ENCODE data around the gene ESRRG. TPM values are rescaled to one million over a fixed set of nuclear protein-coding genes. Genes with fewer than 3 reads are reported as not detected.

ESRRG gene
- total and polyA plus RNA-seq, 2 of the 8 experiments (the other 6 are each of a cell fraction or from before 2014, with no cell fraction given), result 0.59 to 1.4 TPM

DNA sequence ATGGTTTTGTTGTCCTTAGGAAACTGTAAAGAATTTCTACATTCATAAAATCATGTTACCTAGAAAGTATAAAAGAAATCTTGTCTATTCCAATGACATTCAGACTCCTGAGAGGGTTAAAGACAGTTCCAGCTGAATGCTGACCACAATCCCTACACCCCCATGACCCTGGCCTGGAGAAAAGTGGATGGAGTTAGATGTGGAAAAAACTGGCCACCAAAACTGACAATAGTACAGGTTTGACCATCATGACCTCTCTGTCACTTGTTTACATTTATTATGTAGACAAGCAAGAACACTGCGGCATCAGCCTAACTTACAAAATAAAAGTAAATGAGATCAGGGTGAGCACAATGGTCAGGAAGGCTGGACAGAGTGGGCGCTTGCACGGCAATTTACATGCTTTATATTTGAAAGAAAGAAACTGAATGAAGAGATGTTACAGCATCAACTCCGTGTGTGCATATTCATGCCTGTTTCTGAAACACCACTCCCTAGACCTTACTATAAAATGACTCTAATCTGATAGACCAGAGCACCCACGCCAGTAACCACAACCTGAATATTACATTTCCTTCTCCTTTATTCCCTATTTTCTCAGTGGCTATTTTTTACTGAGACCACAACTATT lies 116.0 kb downstream of the ESRRG start:
- H2BK12ac ChIP-seq (ENCODE audit: low read depth, low read length), result no peak overlapping the region
- H3K9ac ChIP-seq (replicated peaks in 1 of 4; ENCODE audit: extremely low read depth in 1 of 4, low read depth in 3 of 4, low read length in 3 of 4), result no peak overlapping the region
- no peaks in the 10 kb centered on the region for H3K79me1 ChIP-seq (ENCODE audit: low read depth, low read length)
- ChIA-PET CTCF (ENCODE audit: partially characterized antibody) (no interaction called here), POLR2A (ENCODE audit: partially characterized antibody) (no interaction called here)
- H3K56ac ChIP-seq (replicated peaks; ENCODE audit: insufficient read length, low read depth, low read length), result no peak overlapping the region
- no peak overlapping the region for H3K4me2 ChIP-seq (ENCODE audit: insufficient read depth in 1 of 2, low read depth in 2 of 2, low read length in 2 of 2)
- H3K36me3 ChIP-seq (ENCODE audit: control insufficient read depth in 2 of 4, insufficient read depth in 4 of 4, low read length in 3 of 4), result no peaks in the 10 kb centered on the region
- H3K4me1 ChIP-seq (replicated peaks in 1 of 4; ENCODE audit: control insufficient read depth in 3 of 4, insufficient read depth in 4 of 4, low read length in 3 of 4), result no peaks in the 10 kb centered on the region
- no peak overlapping the region for H4K8ac ChIP-seq (ENCODE audit: extremely low read depth, insufficient read depth, low read length)
- H3K4me3 ChIP-seq (ENCODE audit: extremely low read depth in 1 of 4, insufficient read depth in 2 of 4, low read depth in 3 of 4, low read length in 4 of 4), result no peak overlapping the region
- TF ChIP-seq SIX5 (IDR thresholded peaks at IDR 0.05; ENCODE audit: low read depth, low read length), result no peak
- TF ChIP-seq JUN (IDR thresholded peaks at IDR 0.05; ENCODE audit: low read depth, low read length), result no peak
- TF ChIP-seq NANOG (IDR thresholded peaks at IDR 0.05; ENCODE audit: insufficient read depth, low read depth, low read length, poor library complexity, severe bottlenecking), result no peak
- no peak for TF ChIP-seq EP300 (IDR thresholded peaks at IDR 0.05; ENCODE audit: borderline replicate concordance in 1 of 2, low read depth in 2 of 2, low read length in 2 of 2)
- no peak for TF ChIP-seq MAFK (IDR thresholded peaks at IDR 0.05; ENCODE audit: low read depth, low read length)
- no peak for TF ChIP-seq KDM5A (IDR thresholded peaks at IDR 0.05; ENCODE audit: low read length)
- TF ChIP-seq HDAC2 (IDR thresholded peaks at IDR 0.05; ENCODE audit: borderline replicate concordance in 1 of 2, low read depth in 2 of 2, low read length in 2 of 2), result no peak
- no peak for TF ChIP-seq EGR1 (IDR thresholded peaks at IDR 0.05; ENCODE audit: borderline replicate concordance, low read depth, low read length)
- TF ChIP-seq SP4 (IDR thresholded peaks at IDR 0.05; ENCODE audit: low read length), result no peak
- TF ChIP-seq TCF12 (IDR thresholded peaks at IDR 0.05; ENCODE audit: low read depth, low read length), result no peak
- no peak for TF ChIP-seq SRF (IDR thresholded peaks at IDR 0.05; ENCODE audit: low read depth, low read length)
- TF ChIP-seq EZH2 (IDR thresholded peaks at IDR 0.05; ENCODE audit: low read depth, low read length, severe bottlenecking), result no peak
- no peak for TF ChIP-seq PHF8 (conservative IDR thresholded peaks at IDR 0.05; ENCODE audit: low read depth, low read length)
- TF ChIP-seq NRF1 (IDR thresholded peaks at IDR 0.05; ENCODE audit: low read depth, low read length), result no peak
- no peak overlapping the region for H2AFZ ChIP-seq (ENCODE audit: low read length)
- H3K4ac ChIP-seq (replicated peaks; ENCODE audit: insufficient read length, low read depth, low read length), result no peak overlapping the region
- H3K14ac ChIP-seq (ENCODE audit: insufficient read length), result no peak overlapping the region
- no peaks in the 10 kb centered on the region for H3K9me3 ChIP-seq (ENCODE audit: insufficient read depth in 2 of 2, low read depth in 1 of 2, low read length in 1 of 2)
- no peaks in the 10 kb centered on the region for H3K23me2 ChIP-seq (ENCODE audit: low read depth, low read length)
- H2BK20ac ChIP-seq (ENCODE audit: low read length), result no peak overlapping the region
- H3K27ac ChIP-seq (ENCODE audit: low read depth, low read length), result no peak overlapping the region
- no peaks in the 10 kb centered on the region for H4K20me1 ChIP-seq (replicated peaks in 1 of 2; ENCODE audit: control insufficient read depth in 1 of 2, insufficient read depth in 2 of 2, low read length in 2 of 2)
- no peaks in the 10 kb centered on the region for H3K79me2 ChIP-seq (ENCODE audit: control insufficient read depth in 1 of 2, insufficient read depth in 2 of 2, low read length in 2 of 2)
- DNase-seq (ENCODE audit: low read depth in 1 of 2, low spot score in 2 of 2) (no peak), FAIRE-seq (no peak)
- no peak overlapping the region for H2AK5ac ChIP-seq (ENCODE audit: low read depth, low read length)
- H3K27me3 ChIP-seq (replicated peaks in 1 of 4; ENCODE audit: control insufficient read depth in 3 of 4, extremely low read depth in 1 of 4, insufficient read depth in 3 of 4, low read length in 3 of 4), result no peaks in the 10 kb centered on the region
- no peak overlapping the region for H4K5ac ChIP-seq (ENCODE audit: insufficient read length, low read depth, low read length)
- no peak overlapping the region for H2BK15ac ChIP-seq (ENCODE audit: low read length)
- no peak overlapping the region for H3K18ac ChIP-seq (ENCODE audit: extremely low read depth, low read length)
- no peak overlapping the region for H4K91ac ChIP-seq (replicated peaks; ENCODE audit: insufficient read length, low read length)
- no peak overlapping the region for H3K23ac ChIP-seq (ENCODE audit: insufficient read length)
- H2BK5ac ChIP-seq (ENCODE audit: low read depth, low read length), result no peak overlapping the region
- WGBS, 2 experiments (ENCODE audit: extremely low coverage in 1 of 2, insufficient coverage in 1 of 2, insufficient read length in 1 of 2, insufficient replicate concordance in 2 of 2, low coverage in 1 of 2, low lambda C conversion rate in 2 of 2, missing lambda C conversion rate in 1 of 2), result 76% methylated on average over 5 of the region's 5 CpGs; no CpG with 5 or more reads in 1 of the 2 experiments
- no peak overlapping the region for H2BK120ac ChIP-seq (replicated peaks; ENCODE audit: low read depth, low read length)

Measured in H1 (cell line).